ENCODE measurements around the gene SLC22A23. TPM values are rescaled to one million over a fixed set of nuclear protein-coding genes. Genes with fewer than 3 reads are reported as not detected.

The SLC22A23 gene
- total and polyA plus RNA-seq, 2 of the 4 experiments (the other 2 are of a cell fraction) = 0.72 to 1.6 TPM

DNA sequence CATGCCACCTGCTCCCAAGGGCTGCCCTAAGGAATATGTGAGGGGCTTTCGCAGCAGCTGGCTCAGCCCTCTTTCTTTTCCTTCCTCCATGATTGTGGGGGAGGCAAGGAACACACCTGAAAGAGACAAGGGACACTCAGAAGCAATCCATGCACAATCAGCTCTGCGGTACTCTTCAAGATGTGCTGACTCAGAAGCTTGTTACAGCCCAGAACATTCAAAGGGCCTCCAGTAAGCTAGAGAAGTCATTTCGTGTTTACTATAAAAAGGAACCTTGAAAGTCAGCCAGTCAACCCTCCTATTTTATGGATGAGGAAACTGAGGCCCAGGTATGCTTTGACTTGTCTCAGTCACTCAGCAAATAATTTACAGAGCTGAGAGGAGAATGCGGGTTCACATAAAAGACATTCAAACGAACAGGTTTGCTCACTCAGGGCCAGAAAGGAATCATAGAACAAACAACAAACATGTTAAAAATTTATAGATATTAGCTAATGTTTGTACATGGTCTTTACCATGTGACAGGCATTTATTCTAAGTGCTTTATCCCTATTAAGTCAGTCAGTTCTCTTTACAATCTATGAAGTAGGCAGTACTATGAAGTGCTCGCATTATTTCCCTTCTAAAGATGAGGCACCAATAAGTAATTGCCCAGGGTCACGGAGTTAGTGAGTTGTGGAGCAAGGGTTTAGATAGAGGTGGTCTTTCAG lies 37.7 kb upstream of the SLC22A23 start:
- Histone ChIP-seq H3K14ac (replicated peaks; ENCODE audit: low read depth, low read length) (no peak overlapping the region), H4K5ac (ENCODE audit: low read depth, low read length) (no peak overlapping the region), H3K4me1 (ENCODE audit: control insufficient read depth, insufficient read depth, low read length) (no peaks in the 10 kb centered on the region), H3K23ac (ENCODE audit: low read depth, low read length) (no peak overlapping the region), H4K20me1 (ENCODE audit: insufficient read depth, low read length) (no peaks in the 10 kb centered on the region), H3K4ac (ENCODE audit: low read depth, low read length) (no peak overlapping the region), H2BK15ac (ENCODE audit: low read depth, low read length) (no peak overlapping the region), H3K36me3 (ENCODE audit: control insufficient read depth, insufficient read depth, low read length) (no peaks in the 10 kb centered on the region), H3K18ac (ENCODE audit: low read depth, low read length) (no peak overlapping the region), H2BK20ac (ENCODE audit: low read depth, low read length) (no peak overlapping the region), H2AK9ac (replicated peaks; ENCODE audit: low read depth, low read length, poor library complexity) (no peak overlapping the region), H2BK5ac (ENCODE audit: low read depth, low read length, poor library complexity, severe bottlenecking) (no peak overlapping the region), H4K8ac (ENCODE audit: low read depth in 2 of 2, low read length in 2 of 2) (no peak overlapping the region), H3K9ac (ENCODE audit: low read depth, low read length) (no peak overlapping the region), H3K56ac (ENCODE audit: extremely low read depth, insufficient read depth, low read length) (no peak overlapping the region), H3K9me1 (ENCODE audit: insufficient read depth, low read length) (no peaks in the 10 kb centered on the region), H4K91ac (ENCODE audit: insufficient read depth, low read depth, low read length) (no peak overlapping the region), H2AFZ (replicated peaks; ENCODE audit: low read length, poor library complexity) (no peak overlapping the region), H2AK5ac (ENCODE audit: low read depth, low read length) (no peak overlapping the region), H3K79me1 (ENCODE audit: low read depth in 1 of 2, low read length in 2 of 2) (no peaks in the 10 kb centered on the region), H3K4me2 (ENCODE audit: low read depth, low read length) (no peak overlapping the region), H3K9me3 (ENCODE audit: control insufficient read depth, insufficient read depth, low read length) (peaks cover 8% of the 10 kb centered on the region), H3K27me3 (ENCODE audit: control insufficient read depth, insufficient read depth, low read length) (peaks cover 61% of the 10 kb centered on the region), H2BK120ac (ENCODE audit: low read depth, low read length) (no peak overlapping the region), H3K4me3 (ENCODE audit: insufficient read depth, low read depth, low read length) (no peak overlapping the region), H3K27ac (ENCODE audit: insufficient read depth, low read length) (no peak overlapping the region)
- intact Hi-C loops (cut with micrococcal nuclease) (no loop called here), dilution Hi-C loops (cut with HindIII; ENCODE audit: low sequenced_read_pairs, unreplicated experiment) (no loop called here), in situ Hi-C loops (cut with MboI; ENCODE audit: low sequenced_read_pairs) (no loop called here)
- no CpG with 5 or more reads among the region's 7 CpGs for WGBS, 2 experiments (ENCODE audit: extremely low coverage in 2 of 2, insufficient read length in 1 of 2)
- ChIA-PET CTCF (no interaction called here), POLR2A (ENCODE audit: unreplicated experiment) (no interaction called here)
- BruUV-seq (replicated peaks) = no TSS peak
- DNase-seq = no peak
- ATAC-seq (ENCODE audit: low read depth) = no peak
- no peak for TF ChIP-seq RFX5 (IDR thresholded peaks at IDR 0.05; ENCODE audit: low read depth, low read length)
- TF ChIP-seq BHLHE40 (IDR thresholded peaks at IDR 0.05; ENCODE audit: low read depth, low read length) = no peak
- TF ChIP-seq POLR2A (IDR thresholded peaks at IDR 0.05; ENCODE audit: low read depth, low read length) = no peak
- no peak for TF ChIP-seq FOS (IDR thresholded peaks at IDR 0.05; ENCODE audit: low read depth, low read length)
- TF ChIP-seq MXI1 (IDR thresholded peaks at IDR 0.05; ENCODE audit: borderline replicate concordance, low read depth, low read length) = no peak
- TF ChIP-seq MAFK (IDR thresholded peaks at IDR 0.05; ENCODE audit: low read depth, low read length) = no peak
- TF ChIP-seq, protein P1, sequence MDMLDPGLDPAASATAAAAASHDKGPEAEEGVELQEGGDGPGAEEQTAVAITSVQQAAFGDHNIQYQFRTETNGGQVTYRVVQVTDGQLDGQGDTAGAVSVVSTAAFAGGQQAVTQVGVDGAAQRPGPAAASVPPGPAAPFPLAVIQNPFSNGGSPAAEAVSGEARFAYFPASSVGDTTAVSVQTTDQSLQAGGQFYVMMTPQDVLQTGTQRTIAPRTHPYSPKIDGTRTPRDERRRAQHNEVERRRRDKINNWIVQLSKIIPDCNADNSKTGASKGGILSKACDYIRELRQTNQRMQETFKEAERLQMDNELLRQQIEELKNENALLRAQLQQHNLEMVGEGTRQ (IDR thresholded peaks at IDR 0.05; ENCODE audit: low read depth, low read length) = no peak
- no peak for TF ChIP-seq MAZ (IDR thresholded peaks at IDR 0.05; ENCODE audit: borderline replicate concordance, low read depth, low read length)
